ENCODE data around the gene SPRED2.

DNA sequence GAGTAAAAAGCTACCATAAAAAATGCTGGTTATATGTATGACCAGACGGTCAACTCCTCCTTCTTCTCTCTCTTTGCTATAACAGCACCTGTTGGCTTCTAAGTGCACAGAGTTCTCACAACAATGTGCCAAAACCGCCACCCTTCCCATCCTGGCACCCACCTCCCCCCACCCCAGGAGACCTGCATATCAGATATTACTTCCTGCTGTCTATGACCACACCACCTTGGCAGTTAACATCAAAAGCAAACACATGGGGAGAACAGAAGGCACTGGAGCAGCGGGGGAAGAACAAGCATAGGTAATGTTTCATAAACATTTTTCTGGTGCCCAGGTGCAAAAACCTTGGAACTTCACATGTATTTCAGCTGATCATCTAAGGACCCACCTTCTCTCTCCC is 15.5 kb downstream of the SPRED2 start:
- TF ChIP-seq POLR2A (IDR thresholded peaks at IDR 0.05; ENCODE audit: low read depth, low read length) (no peak), TAF1 (IDR thresholded peaks at IDR 0.05; ENCODE audit: borderline replicate concordance, low read depth, low read length) (no peak), POLR2AphosphoS5 (IDR thresholded peaks at IDR 0.05; ENCODE audit: low read depth, low read length) (no peak)
